Mammary epithelial cell (primary cell): ENCODE measurements around the gene ERF.

Experiments used
- EZH2 ChIP-seq: IDR thresholded peaks from 2 replicates; pipeline ENCODE4 v1.6.1; 2012; ENCODE audit warnings: low read length, inconsistent platforms, borderline replicate concordance
- TF ChIP-seq, protein P1 (sequence below), 2 donors: IDR thresholded peaks in 1 of 2; conservative IDR thresholded peaks in 1 of 2; 2 replicates each; pipeline ENCODE4 v1.5.1; 2011 to 2012; ENCODE audit warnings: inconsistent platforms in 2 of 2, low read length in 2 of 2, mild to moderate bottlenecking in 2 of 2, control low read depth in 1 of 2, low read depth in 1 of 2; ENCODE audit not compliant: insufficient read depth in 1 of 2; ENCODE audit errors: extremely low read depth in 1 of 2

DNA sequence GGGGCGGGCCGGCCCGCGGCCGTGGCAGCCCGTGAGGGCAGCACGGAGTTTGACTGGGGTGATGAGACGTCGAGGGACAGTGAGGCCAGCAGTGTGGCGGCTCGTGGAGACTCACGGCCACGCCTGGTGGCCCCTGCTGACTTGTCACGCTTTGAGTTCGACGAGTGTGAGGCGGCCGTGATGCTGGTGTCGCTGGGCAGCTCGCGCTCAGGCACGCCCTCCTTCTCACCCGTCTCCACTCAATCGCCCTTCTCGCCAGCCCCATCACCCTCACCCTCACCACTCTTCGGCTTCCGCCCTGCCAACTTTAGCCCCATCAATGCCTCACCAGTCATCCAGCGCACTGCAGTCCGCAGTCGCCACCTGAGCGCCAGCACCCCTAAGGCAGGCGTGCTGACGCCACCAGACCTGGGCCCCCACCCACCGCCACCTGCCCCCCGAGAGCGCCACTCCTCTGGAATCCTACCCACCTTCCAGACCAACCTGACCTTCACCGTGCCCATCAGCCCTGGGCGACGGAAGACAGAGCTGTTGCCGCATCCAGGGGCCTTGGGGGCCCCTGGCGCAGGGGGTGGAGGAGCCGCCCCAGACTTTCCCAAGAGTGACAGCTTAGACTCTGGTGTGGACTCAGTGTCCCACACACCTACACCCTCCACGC is 18.6 kb upstream of the ERF start:
- TF ChIP-seq, protein P1, sequence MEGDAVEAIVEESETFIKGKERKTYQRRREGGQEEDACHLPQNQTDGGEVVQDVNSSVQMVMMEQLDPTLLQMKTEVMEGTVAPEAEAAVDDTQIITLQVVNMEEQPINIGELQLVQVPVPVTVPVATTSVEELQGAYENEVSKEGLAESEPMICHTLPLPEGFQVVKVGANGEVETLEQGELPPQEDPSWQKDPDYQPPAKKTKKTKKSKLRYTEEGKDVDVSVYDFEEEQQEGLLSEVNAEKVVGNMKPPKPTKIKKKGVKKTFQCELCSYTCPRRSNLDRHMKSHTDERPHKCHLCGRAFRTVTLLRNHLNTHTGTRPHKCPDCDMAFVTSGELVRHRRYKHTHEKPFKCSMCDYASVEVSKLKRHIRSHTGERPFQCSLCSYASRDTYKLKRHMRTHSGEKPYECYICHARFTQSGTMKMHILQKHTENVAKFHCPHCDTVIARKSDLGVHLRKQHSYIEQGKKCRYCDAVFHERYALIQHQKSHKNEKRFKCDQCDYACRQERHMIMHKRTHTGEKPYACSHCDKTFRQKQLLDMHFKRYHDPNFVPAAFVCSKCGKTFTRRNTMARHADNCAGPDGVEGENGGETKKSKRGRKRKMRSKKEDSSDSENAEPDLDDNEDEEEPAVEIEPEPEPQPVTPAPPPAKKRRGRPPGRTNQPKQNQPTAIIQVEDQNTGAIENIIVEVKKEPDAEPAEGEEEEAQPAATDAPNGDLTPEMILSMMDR (conservative IDR thresholded peaks at IDR 0.05 in 1 of 2, IDR thresholded peaks at IDR 0.05 in 1 of 2; ENCODE audit: extremely low read depth in 1 of 2, insufficient read depth in 1 of 2, low read depth in 1 of 2, low read length in 2 of 2): no peak
- TF ChIP-seq EZH2: no peak
